Measurements from ENCODE around the gene RARRES2.
"Not testable (repeated sequence)": the region's sequence is repeated elsewhere in the genome, so short reads cannot be mapped to it uniquely, and the experiment has no call there.

The RARRES2 gene

GRCh38 chr7:150288816-150289215 lies 52.6 kb downstream of the RARRES2 start:
- not testable (repeated sequence) for H3K4me3 ChIP-seq (ENCODE audit: low read depth, low read length); DNase-seq (ENCODE audit: low read depth)
